ENCODE measurements around the gene CHD5.

- TF ChIP-seq, protein P1, sequence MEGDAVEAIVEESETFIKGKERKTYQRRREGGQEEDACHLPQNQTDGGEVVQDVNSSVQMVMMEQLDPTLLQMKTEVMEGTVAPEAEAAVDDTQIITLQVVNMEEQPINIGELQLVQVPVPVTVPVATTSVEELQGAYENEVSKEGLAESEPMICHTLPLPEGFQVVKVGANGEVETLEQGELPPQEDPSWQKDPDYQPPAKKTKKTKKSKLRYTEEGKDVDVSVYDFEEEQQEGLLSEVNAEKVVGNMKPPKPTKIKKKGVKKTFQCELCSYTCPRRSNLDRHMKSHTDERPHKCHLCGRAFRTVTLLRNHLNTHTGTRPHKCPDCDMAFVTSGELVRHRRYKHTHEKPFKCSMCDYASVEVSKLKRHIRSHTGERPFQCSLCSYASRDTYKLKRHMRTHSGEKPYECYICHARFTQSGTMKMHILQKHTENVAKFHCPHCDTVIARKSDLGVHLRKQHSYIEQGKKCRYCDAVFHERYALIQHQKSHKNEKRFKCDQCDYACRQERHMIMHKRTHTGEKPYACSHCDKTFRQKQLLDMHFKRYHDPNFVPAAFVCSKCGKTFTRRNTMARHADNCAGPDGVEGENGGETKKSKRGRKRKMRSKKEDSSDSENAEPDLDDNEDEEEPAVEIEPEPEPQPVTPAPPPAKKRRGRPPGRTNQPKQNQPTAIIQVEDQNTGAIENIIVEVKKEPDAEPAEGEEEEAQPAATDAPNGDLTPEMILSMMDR (optimal IDR thresholded peaks at IDR 0.05 in 1 of 3, IDR thresholded peaks at IDR 0.05 in 1 of 3, conservative IDR thresholded peaks at IDR 0.05 in 1 of 3; ENCODE audit: extremely low read depth in 1 of 3, insufficient read depth in 2 of 3, low read length in 3 of 3), result no peak
- no peak for TF ChIP-seq EZH2 (IDR thresholded peaks at IDR 0.05; ENCODE audit: low read length)
These were observed 26.4 kb upstream of the CHD5 start for GRCh38 chr1:6206520-6206855.

Measured in keratinocyte (primary cell).